Epithelial cell of proximal tubule (primary cell): ENCODE data around the gene OR2M2. TPM values are rescaled to one million over a fixed set of nuclear protein-coding genes. Genes with fewer than 3 reads are reported as not detected.

Experiments used
- DNase-seq: peaks from one replicate; pipeline ENCODE4 v3.0.0-alpha.2; 2011; ENCODE audit warnings: low read depth
- H3K4me3 ChIP-seq: 2 replicates; pipeline ENCODE4 v1.5.1; 2011; ENCODE audit warnings: low read depth, mild to moderate bottlenecking, low read length
- total RNA-seq: library from RNA; depleted of rRNA; stranded (reverse); fragments of >200 nt; gene quantifications from 2 replicates; pipeline ENCODE4 v1.2.3, GENCODE V29; 2015
- TF ChIP-seq, protein P1 (sequence below): conservative IDR thresholded peaks from 2 replicates; pipeline ENCODE4 v1.5.1; 2012; ENCODE audit warnings: low read depth, mild to moderate bottlenecking, low read length

OR2M2 gene
- total RNA-seq, 1 donor from 2014 or later, result not detected

GRCh38 chr1:248152056-248152827 lies 22.4 kb upstream of the OR2M2 start:
- TF ChIP-seq, protein P1, sequence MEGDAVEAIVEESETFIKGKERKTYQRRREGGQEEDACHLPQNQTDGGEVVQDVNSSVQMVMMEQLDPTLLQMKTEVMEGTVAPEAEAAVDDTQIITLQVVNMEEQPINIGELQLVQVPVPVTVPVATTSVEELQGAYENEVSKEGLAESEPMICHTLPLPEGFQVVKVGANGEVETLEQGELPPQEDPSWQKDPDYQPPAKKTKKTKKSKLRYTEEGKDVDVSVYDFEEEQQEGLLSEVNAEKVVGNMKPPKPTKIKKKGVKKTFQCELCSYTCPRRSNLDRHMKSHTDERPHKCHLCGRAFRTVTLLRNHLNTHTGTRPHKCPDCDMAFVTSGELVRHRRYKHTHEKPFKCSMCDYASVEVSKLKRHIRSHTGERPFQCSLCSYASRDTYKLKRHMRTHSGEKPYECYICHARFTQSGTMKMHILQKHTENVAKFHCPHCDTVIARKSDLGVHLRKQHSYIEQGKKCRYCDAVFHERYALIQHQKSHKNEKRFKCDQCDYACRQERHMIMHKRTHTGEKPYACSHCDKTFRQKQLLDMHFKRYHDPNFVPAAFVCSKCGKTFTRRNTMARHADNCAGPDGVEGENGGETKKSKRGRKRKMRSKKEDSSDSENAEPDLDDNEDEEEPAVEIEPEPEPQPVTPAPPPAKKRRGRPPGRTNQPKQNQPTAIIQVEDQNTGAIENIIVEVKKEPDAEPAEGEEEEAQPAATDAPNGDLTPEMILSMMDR, result no peak
- no peak overlapping the region for H3K4me3 ChIP-seq
- no peak for DNase-seq

- no peak overlapping the region for H3K4me3 ChIP-seq
- no peak for DNase-seq
- TF ChIP-seq, protein P1, result no peak
These were observed 18.7 kb upstream of the OR2M2 start for GRCh38 chr1:248155927-248156326.

DNA sequence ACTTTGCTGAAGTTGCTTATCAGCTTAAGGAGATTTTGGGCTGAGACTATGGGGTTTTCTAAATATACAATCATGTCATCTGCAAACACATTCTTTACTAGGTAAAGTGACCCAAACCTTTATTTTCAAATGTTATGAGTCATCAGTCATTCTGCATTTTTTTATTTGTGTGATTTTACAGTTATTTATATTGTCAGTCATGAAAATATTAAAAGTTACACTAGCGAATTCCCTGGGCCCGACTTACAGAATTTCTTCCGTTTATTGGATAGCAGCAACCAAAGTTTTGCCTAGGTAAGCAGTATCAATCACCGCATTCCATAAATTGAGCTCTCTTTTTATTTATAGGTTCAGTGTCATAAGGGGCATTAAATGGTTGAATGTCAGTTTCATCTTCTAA lies 15.9 kb upstream of the OR2M2 start:
- DNase-seq, result no peak
- TF ChIP-seq, protein P1, result no peak
- no peak overlapping the region for H3K4me3 ChIP-seq

GRCh38 chr1:248164031-248164430 lies 10.6 kb upstream of the OR2M2 start:
- H3K4me3 ChIP-seq, result no peak overlapping the region
- TF ChIP-seq, protein P1, result no peak
- no peak for DNase-seq

DNA sequence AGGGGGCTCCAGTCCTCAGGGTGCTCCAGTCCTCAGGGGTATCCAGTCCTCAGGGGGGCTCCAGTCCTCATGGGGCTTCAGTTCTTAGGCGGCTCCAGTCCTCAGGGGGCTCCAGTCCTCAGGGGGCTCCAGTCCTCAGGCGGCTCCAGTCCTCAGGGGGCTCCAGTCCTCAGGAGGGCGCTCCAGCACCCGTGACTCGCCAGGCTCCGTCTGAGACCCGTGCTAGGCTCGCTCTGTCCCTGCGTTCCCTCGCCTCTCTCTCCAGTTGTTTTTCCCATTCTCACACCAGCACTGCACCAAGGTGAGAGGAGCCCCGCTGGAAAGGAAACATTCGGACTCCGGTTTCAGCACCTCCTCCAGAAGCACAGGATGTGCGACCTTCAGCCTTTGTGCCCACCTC lies 9.4 kb upstream of the OR2M2 start:
- no peak overlapping the region for H3K4me3 ChIP-seq
- DNase-seq, result no peak
- TF ChIP-seq, protein P1, result no peak

DNA sequence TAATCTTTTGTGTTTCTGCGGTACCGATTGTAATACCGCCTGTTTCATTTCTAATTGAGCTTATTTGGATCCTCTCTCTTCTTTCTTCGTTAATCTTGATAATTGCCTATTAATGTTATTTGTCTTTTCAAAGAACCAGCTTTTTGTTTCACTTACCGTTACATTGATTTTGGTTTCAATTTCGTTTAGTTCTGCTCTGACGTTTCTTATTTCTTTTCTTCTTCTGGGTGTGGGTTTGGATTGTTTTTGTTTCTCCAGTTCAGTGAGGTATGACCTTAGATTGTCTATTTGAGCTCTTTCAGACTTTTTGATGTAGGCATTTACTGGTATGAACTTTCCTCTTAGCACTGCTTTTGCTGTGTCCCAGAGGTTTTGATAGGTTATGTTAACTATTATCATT lies 9.4 kb downstream of the OR2M2 start:
- TF ChIP-seq, protein P1, result no peak
- no peak for DNase-seq
- H3K4me3 ChIP-seq, result no peak overlapping the region

DNA sequence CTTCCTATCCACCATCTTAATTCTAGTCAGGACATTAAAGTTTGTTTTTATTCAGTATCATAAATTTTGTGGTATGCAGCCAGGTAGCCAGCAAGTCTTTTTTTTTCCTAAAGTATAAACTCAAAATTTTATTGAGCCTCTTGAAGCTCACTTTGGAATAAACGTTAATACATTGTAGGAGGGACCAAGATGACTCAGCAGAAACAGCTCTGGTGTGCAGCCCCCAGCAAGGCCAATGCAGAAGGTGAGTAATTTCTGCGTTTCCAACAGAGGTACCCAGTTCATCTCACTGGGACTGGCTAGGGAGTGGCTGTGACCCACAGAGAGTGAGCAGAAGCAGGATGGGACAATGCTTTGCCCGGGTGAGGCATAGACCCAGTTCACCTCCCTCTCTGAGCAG lies 12.7 kb downstream of the OR2M2 start:
- H3K4me3 ChIP-seq, result no peak overlapping the region
- TF ChIP-seq, protein P1, result no peak
- no peak for DNase-seq
